B cell (primary cell): ENCODE results near the gene NAIF1. TPM values are rescaled to one million over a fixed set of nuclear protein-coding genes. Genes with fewer than 3 reads are reported as not detected.

ENCODE experiments used
- ATAC-seq: fragments of 200-7000 bp; cut with Tn5 transposase; one replicate; pipeline ENCODE4 v1.10.0; 2021; ENCODE audit warnings: low read depth, mild to moderate bottlenecking, moderate number of reproducible peaks, moderate library complexity
- CTCF ChIA-PET: fragments of 350-600 bp; sonication (Branson Sonifier 250); formaldehyde crosslinking; loops from one replicate; lab custom pipeline; 2021; ENCODE audit warnings: antibody characterized with exemption, inconsistent platforms; lab: Charles Lee
- POLR2A ChIA-PET: fragments of 350-600 bp; sonication (Branson Sonifier 250); formaldehyde crosslinking; loops from one replicate; lab custom pipeline; 2021; ENCODE audit warnings: antibody characterized with exemption; lab: Charles Lee
- DNase-seq: peaks from one replicate; pipeline ENCODE4 v3.0.0; 2013
- H2AFZ ChIP-seq: 2 replicates; pipeline ENCODE4 v1.6.1; 2012; ENCODE audit warnings: mild to moderate bottlenecking, low read depth, low read length; ENCODE audit not compliant: insufficient read depth, poor library complexity, severe bottlenecking
- H3K27ac ChIP-seq, 2 donors: 1 replicate in 1 of 2; 2 replicates in 1 of 2; pipeline ENCODE4 v1.5.1; 2012 to 2013; ENCODE audit warnings: low read length in 2 of 2, mild to moderate bottlenecking in 2 of 2, moderate library complexity in 1 of 2
- H3K27me3 ChIP-seq, 4 experiments: fragments of 200-600 bp in 1 of 4; sonication (generic) in 1 of 4; replicated peaks in 1 of 4; 1 replicate in 2 of 4; 2 replicates in 2 of 4; pipeline versions ENCODE4 v1.6.1 to v1.7.0; 2013 to 2016; ENCODE audit warnings: low read length in 3 of 4, mild to moderate bottlenecking in 2 of 4, mixed read lengths in 1 of 4, moderate library complexity in 1 of 4; ENCODE audit not compliant: insufficient read depth in 4 of 4, control insufficient read depth in 3 of 4; ENCODE audit errors: control extremely low read depth in 1 of 4
- H3K36me3 ChIP-seq, 2 experiments: replicated peaks in 1 of 2; 1 replicate in 1 of 2; 2 replicates in 1 of 2; pipeline versions ENCODE4 v1.6.1 to v1.7.1; 2013; ENCODE audit warnings: low read length in 1 of 2; ENCODE audit not compliant: insufficient read depth in 2 of 2, control insufficient read depth in 1 of 2; ENCODE audit errors: control extremely low read depth in 1 of 2, extremely low read depth in 1 of 2
- H3K4me1 ChIP-seq, 2 donors: fragments of 200-600 bp in 1 of 2; sonication (generic) in 1 of 2; 1 replicate in 1 of 2; 2 replicates in 1 of 2; pipeline versions ENCODE4 v1.5.1 to v1.6.1; 2013 to 2017; ENCODE audit warnings: low read length in 2 of 2; ENCODE audit not compliant: control insufficient read depth in 2 of 2, insufficient read depth in 2 of 2
- H3K4me2 ChIP-seq: replicated peaks from 2 replicates; pipeline ENCODE3; 2012; ENCODE audit warnings: mild to moderate bottlenecking, low read depth, low read length; ENCODE audit not compliant: poor library complexity, severe bottlenecking
- H3K4me3 ChIP-seq, 5 experiments: fragments of 200-600 bp in 1 of 5; sonication (generic) in 1 of 5; 1 replicate in 3 of 5; 2 replicates in 2 of 5; pipeline versions ENCODE4 v1.5.1 to v1.7.0; 2011 to 2016; ENCODE audit warnings: low read length in 4 of 5, mild to moderate bottlenecking in 4 of 5, low read depth in 2 of 5, control low read depth in 1 of 5, moderate library complexity in 1 of 5; ENCODE audit not compliant: insufficient read depth in 1 of 5; ENCODE audit errors: control extremely low read depth in 1 of 5, extremely low read depth in 1 of 5
- H3K79me2 ChIP-seq: fragments of 200-600 bp; sonication (generic); one replicate; pipeline ENCODE4 v1.6.0; 2016; ENCODE audit warnings: low read length; ENCODE audit not compliant: control insufficient read depth, insufficient read depth
- H3K9ac ChIP-seq: fragments of 200-600 bp; sonication (generic); 2 replicates; pipeline ENCODE4 v1.6.1; 2017; ENCODE audit warnings: mild to moderate bottlenecking, low read length, moderate library complexity
- H3K9me3 ChIP-seq, 3 donors: one replicate each; pipeline versions ENCODE4 v1.6.1 to v1.7.1; 2013; ENCODE audit warnings: low read length in 2 of 3; ENCODE audit not compliant: control insufficient read depth in 2 of 3, insufficient read depth in 1 of 3; ENCODE audit errors: control extremely low read depth in 1 of 3
- H4K20me1 ChIP-seq: 2 replicates; pipeline ENCODE4 v1.6.0; 2012; ENCODE audit warnings: mild to moderate bottlenecking, low read length; ENCODE audit not compliant: insufficient read depth, control insufficient read depth, poor library complexity, severe bottlenecking
- H3K27ac Mint-ChIP-seq: one replicate; pipeline ENCODE4 v1.8.0; 2021; ENCODE audit warnings: mixed read lengths
- H3K27me3 Mint-ChIP-seq: one replicate; pipeline ENCODE4 v1.8.0; 2021; ENCODE audit warnings: mixed read lengths
- H3K4me1 Mint-ChIP-seq: one replicate; pipeline ENCODE4 v1.8.0; 2021; ENCODE audit warnings: mixed read lengths
- H3K4me3 Mint-ChIP-seq: one replicate; pipeline ENCODE4 v1.8.0; 2021; ENCODE audit warnings: mixed read lengths
- H3K9me3 Mint-ChIP-seq: one replicate; pipeline ENCODE4 v1.8.0; 2022; ENCODE audit warnings: mixed read lengths; ENCODE audit not compliant: insufficient read depth
- CTCF ChIP-seq: fragments of 200-600 bp; IDR thresholded peaks from one replicate; pipeline ENCODE4 v1.8.0; 2022; ENCODE audit warnings: antibody characterized with exemption, mild to moderate bottlenecking
- EZH2 ChIP-seq: IDR thresholded peaks from 2 replicates; pipeline ENCODE4 v1.6.1; 2012; ENCODE audit warnings: borderline replicate concordance, low read depth, mild to moderate bottlenecking, moderate library complexity, low read length; ENCODE audit not compliant: insufficient read depth, poor library complexity, severe bottlenecking
- WGBS: methylation state at CpG from one replicate; pipeline ENCODE4 v1.1.5; 2013; ENCODE audit warnings: missing lambda C conversion rate; ENCODE audit not compliant: insufficient coverage; 5-methylcytosine and 5-hydroxymethylcytosine counted together
- intact Hi-C: fragments of 100-400 bp; cut with micrococcal nuclease; formaldehyde crosslinking; loops from one replicate; pipeline ENCODE4 v1.10.0; 2022
- polyA plus RNA-seq: library from polyadenylated mRNA; depleted of rRNA; stranded (reverse); fragments of >200 nt; gene quantifications from 2 replicates; pipeline ENCODE4 v1.2.3, GENCODE V29; 2012
- total RNA-seq, 2 donors: library from RNA; stranded (reverse); fragments of 120-200 nt in 1 of 2; gene quantifications; 1 replicate in 1 of 2; 2 replicates in 1 of 2; pipeline versions ENCODE4 v1.2.3 to v1.2.4, GENCODE V29; 2013 to 2022

The NAIF1 gene
- total and polyA plus RNA-seq, 2 donors (not counting 1 experiment from before 2014, with no cell fraction given): 11.4 to 16.6 TPM

DNA sequence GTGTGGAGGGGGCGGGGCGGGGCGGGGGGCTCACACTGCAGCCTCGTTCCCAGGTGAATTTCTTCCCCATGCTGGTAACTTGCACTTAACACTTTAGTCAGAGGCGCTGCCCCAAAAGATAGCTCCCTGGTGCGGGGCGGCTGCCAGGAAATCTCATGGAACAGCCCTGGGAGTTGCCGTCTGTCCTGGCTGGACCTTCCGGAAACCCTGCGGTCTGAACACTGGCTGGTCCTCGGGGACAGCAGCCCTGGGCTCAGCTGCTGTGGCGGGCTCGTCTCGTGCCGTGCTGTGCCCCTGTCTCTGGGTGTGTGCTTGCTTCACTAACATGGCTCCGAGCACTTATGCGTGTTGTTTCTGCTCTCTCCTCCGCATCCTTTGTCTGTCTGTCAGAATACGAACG lies 34.6 kb upstream of the NAIF1 start:
- Histone ChIP-seq H2AFZ (no peak overlapping the region), H3K27me3 (no peaks in the 10 kb centered on the region), H3K4me3 (no peak overlapping the region), H4K20me1 (peaks cover 62% of the 10 kb centered on the region), H3K36me3 (peaks cover 0 to 47% of the 10 kb centered on the region in 2 experiments), H3K4me2 (no peak overlapping the region), H3K9ac (no peak overlapping the region), H3K9me3 (no peaks in the 10 kb centered on the region), H3K79me2 (peaks cover 62% of the 10 kb centered on the region), H3K4me1 (peaks cover 0 to 10% of the 10 kb centered on the region in 2 donors), H3K27ac (no peak overlapping the region)
- 97% methylated on average over 19 of the region's 20 CpGs for WGBS
- DNase-seq (no peak), ATAC-seq (no peak)
- Mint-ChIP-seq H3K9me3 (no peaks in the 10 kb centered on the region), H3K4me1 (peaks cover 9% of the 10 kb centered on the region), H3K27me3 (no peaks in the 10 kb centered on the region), H3K27ac (no peak overlapping the region), H3K4me3 (no peak overlapping the region)
- intact Hi-C loops: no loop called here
- no peak for TF ChIP-seq EZH2
- TF ChIP-seq CTCF: no peak
- ChIA-PET POLR2A (no interaction called here), CTCF (interaction anchor here (0.7 to 1.4 kb wide), 2 partner anchors 9 to 16 kb away, joined by 3 to 4 read pairs; no protein-coding TSS in a partner anchor)

- H2AFZ ChIP-seq: no peak overlapping the region
- no peak overlapping the region for H3K4me3 Mint-ChIP-seq
- no peaks in the 10 kb centered on the region for H3K27me3 Mint-ChIP-seq
- peaks cover 59% of the 10 kb centered on the region for H4K20me1 ChIP-seq
- no peak overlapping the region for H3K27ac ChIP-seq
- H3K4me1 Mint-ChIP-seq: peaks cover 12% of the 10 kb centered on the region
- intact Hi-C loops: no loop called here
- H3K4me3 ChIP-seq: no peak overlapping the region
- TF ChIP-seq EZH2 (no peak), CTCF (no peak)
- H3K9me3 ChIP-seq: no peaks in the 10 kb centered on the region
- peaks cover 64% of the 10 kb centered on the region for H3K79me2 ChIP-seq
- no peak overlapping the region for H3K9ac ChIP-seq
- H3K27me3 ChIP-seq: no peaks in the 10 kb centered on the region
- H3K4me2 ChIP-seq: no peak overlapping the region
- WGBS: 95% methylated on average over 12 of the region's 12 CpGs
- no peak overlapping the region for H3K27ac Mint-ChIP-seq
- no peak for DNase-seq
- H3K4me1 ChIP-seq: peaks cover 0 to 10% of the 10 kb centered on the region in 2 donors
- CTCF ChIA-PET: interaction anchor here (0.7 kb wide), 1 partner anchor 17 kb away, joined by 3 read pairs; no protein-coding TSS in a partner anchor
- H3K9me3 Mint-ChIP-seq: no peaks in the 10 kb centered on the region
- ATAC-seq: no peak
- POLR2A ChIA-PET: interaction anchor here (0.7 kb wide), 1 partner anchor 23 kb away, joined by 3 read pairs; no protein-coding TSS in a partner anchor
- peaks cover 0 to 43% of the 10 kb centered on the region in 2 experiments for H3K36me3 ChIP-seq
These were observed 34.1 kb upstream of the NAIF1 start for GRCh38 chr9:128101231-128101661.
